Natural killer cell (primary cell): ENCODE data around the gene PALLD. TPM values are rescaled to one million over a fixed set of nuclear protein-coding genes. Genes with fewer than 3 reads are reported as not detected.
A peak's percentile ranks its signal among the peaks of the same experiment; 100 is the strongest.

Source experiments
- ATAC-seq, 3 donors: fragments of 150-1000 bp in 2 of 3; fragments of 200-7000 bp in 1 of 3; cut with Tn5 transposase; 1 replicate in 1 of 3; 2 replicates in 2 of 3; pipeline ENCODE4 v1.10.0; 2021; ENCODE audit warnings: mild to moderate bottlenecking in 2 of 3, moderate library complexity in 2 of 3
- DNase-seq, 2 donors: peaks; one replicate each; pipeline versions ENCODE4 v3.0.0 to v3.0.0-alpha.2; 2013 to 2021; ENCODE audit warnings: mixed read lengths in 1 of 2
- H3K27ac ChIP-seq: one replicate; pipeline ENCODE4 v1.5.1; 2013; ENCODE audit warnings: mild to moderate bottlenecking, low read length
- H3K27me3 ChIP-seq: one replicate; pipeline ENCODE4 v1.6.1; 2013; ENCODE audit warnings: low read length; ENCODE audit not compliant: control insufficient read depth, insufficient read depth
- H3K36me3 ChIP-seq: one replicate; pipeline ENCODE4 v1.6.1; 2013; ENCODE audit warnings: low read length; ENCODE audit not compliant: control insufficient read depth, insufficient read depth
- H3K4me1 ChIP-seq: one replicate; pipeline ENCODE4 v1.6.1; 2013; ENCODE audit warnings: low read length; ENCODE audit not compliant: control insufficient read depth, insufficient read depth
- H3K4me3 ChIP-seq: one replicate; pipeline ENCODE4 v1.5.1; 2013; ENCODE audit warnings: low read length
- H3K9me3 ChIP-seq: one replicate; pipeline ENCODE4 v1.6.1; 2013; ENCODE audit warnings: low read length; ENCODE audit not compliant: control insufficient read depth, insufficient read depth
- H3K27ac Mint-ChIP-seq, 2 donors: one replicate each; pipeline ENCODE4 v1.8.0; 2022; ENCODE audit warnings: mild to moderate bottlenecking in 2 of 2, mixed read lengths in 2 of 2, moderate library complexity in 1 of 2
- H3K27me3 Mint-ChIP-seq, 2 donors: one replicate each; pipeline ENCODE4 v1.8.0; 2022; ENCODE audit warnings: low read depth in 2 of 2, mixed read lengths in 2 of 2
- H3K36me3 Mint-ChIP-seq: one replicate; pipeline ENCODE4 v1.8.0; 2022; ENCODE audit warnings: mixed read lengths
- H3K4me1 Mint-ChIP-seq, 2 donors: one replicate each; pipeline ENCODE4 v1.8.0; 2022; ENCODE audit warnings: mixed read lengths in 2 of 2
- H3K4me3 Mint-ChIP-seq: one replicate; pipeline ENCODE4 v1.8.0; 2022; ENCODE audit warnings: mild to moderate bottlenecking, moderate library complexity, mixed read lengths
- H3K9me3 Mint-ChIP-seq, 2 donors: one replicate each; pipeline ENCODE4 v1.8.0; 2022; ENCODE audit warnings: mixed read lengths in 2 of 2
- WGBS: methylation state at CpG from one replicate; pipeline ENCODE4 v1.1.7; 2013; ENCODE audit warnings: missing lambda C conversion rate; ENCODE audit not compliant: insufficient coverage; 5-methylcytosine and 5-hydroxymethylcytosine counted together
- intact Hi-C: fragments of 100-400 bp; cut with micrococcal nuclease; formaldehyde crosslinking; loops from one replicate; pipeline ENCODE4 v1.14.2; 2022
- total RNA-seq, 4 donors: library from RNA; stranded (reverse); fragments of 120-200 nt in 1 of 4; gene quantifications; one replicate each; pipeline versions ENCODE4 v1.2.3 to v1.2.4, GENCODE V29; 2013 to 2022
- TF ChIP-seq, protein P1 (sequence below): fragments of 200-600 bp; IDR thresholded peaks from one replicate; pipeline ENCODE4 v1.8.0; 2022; ENCODE audit warnings: antibody characterized with exemption

Gene PALLD
- total RNA-seq, 3 donors from 2014 or later (not counting 1 experiment from before 2014, with no cell fraction given) = 15.1 to 25.4 (median 22.8) TPM

DNA sequence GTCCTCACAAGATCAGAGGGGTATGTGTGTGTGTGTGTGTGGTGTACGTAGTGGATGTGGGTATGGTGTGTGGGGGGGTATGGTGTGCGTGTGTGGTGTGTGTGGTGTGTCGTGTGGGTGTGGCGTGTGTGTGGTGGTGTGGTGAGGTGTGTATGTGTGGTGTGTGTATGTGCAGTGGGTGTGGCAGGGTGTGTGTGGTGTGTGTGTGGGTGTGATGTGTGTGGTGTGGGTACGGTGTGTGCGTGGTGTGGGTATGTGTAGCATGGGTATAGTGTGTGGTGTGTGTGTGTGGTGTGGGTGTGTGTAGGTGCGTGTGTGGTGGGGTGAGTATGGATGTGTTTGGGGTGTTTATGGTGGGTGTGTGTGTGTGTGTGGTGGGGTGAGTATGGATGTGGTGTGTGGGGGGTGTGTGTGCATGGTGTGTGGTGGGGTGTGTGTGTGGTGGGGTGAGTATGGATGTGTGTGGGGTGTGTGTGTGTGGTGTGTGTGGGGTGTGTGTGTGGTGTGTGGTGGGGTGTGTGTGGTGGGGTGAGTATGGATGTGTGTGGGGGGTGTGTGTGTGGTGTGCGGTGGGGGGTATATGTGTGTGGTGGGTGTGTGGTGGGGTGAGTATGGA, 182.0 kb downstream of the PALLD start:
- Histone ChIP-seq H3K9me3 (no peaks in the 10 kb centered on the region), H3K27me3 (no peaks in the 10 kb centered on the region), H3K36me3 (no peaks in the 10 kb centered on the region), H3K4me1 (no peaks in the 10 kb centered on the region), H3K4me3 (no peak overlapping the region), H3K27ac (no peak overlapping the region)
- DNase-seq (no peak), ATAC-seq (peak in 1 of 3 donors; percentile 37)
- Mint-ChIP-seq H3K36me3 (no peaks in the 10 kb centered on the region), H3K9me3 (no peaks in the 10 kb centered on the region), H3K4me3 (no peak overlapping the region), H3K4me1 (peaks cover 0 to 10% of the 10 kb centered on the region in 2 donors), H3K27me3 (peaks cover 8 to 10% of the 10 kb centered on the region in 2 donors), H3K27ac (peak overlapping the region in 1 of 2 donors; percentile 58)
- TF ChIP-seq, protein P1, sequence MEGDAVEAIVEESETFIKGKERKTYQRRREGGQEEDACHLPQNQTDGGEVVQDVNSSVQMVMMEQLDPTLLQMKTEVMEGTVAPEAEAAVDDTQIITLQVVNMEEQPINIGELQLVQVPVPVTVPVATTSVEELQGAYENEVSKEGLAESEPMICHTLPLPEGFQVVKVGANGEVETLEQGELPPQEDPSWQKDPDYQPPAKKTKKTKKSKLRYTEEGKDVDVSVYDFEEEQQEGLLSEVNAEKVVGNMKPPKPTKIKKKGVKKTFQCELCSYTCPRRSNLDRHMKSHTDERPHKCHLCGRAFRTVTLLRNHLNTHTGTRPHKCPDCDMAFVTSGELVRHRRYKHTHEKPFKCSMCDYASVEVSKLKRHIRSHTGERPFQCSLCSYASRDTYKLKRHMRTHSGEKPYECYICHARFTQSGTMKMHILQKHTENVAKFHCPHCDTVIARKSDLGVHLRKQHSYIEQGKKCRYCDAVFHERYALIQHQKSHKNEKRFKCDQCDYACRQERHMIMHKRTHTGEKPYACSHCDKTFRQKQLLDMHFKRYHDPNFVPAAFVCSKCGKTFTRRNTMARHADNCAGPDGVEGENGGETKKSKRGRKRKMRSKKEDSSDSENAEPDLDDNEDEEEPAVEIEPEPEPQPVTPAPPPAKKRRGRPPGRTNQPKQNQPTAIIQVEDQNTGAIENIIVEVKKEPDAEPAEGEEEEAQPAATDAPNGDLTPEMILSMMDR = no peak
- intact Hi-C loops = no loop called here
- 75% methylated on average over 8 of the region's 8 CpGs for WGBS

DNA sequence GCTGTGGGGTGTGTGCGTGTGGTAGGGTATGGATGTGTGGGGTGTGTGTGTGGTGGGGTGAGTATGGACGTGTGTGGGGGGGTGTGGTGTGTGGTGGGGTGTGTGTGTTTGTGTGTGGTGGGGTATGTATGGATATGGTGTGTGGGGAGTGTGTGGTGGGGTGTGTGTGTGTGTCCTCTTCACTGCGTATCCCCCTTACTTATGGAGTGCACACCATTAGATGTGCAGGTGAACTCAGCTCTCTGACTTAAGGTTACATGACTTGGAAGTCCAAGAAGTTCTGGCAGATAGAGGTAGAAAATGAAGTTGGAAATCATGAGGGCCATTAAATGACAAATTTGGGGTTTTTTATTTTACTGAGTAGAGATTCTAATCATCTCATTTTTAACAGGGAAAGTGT, 182.5 kb downstream of the PALLD start:
- no peak overlapping the region for H3K27ac Mint-ChIP-seq
- no peaks in the 10 kb centered on the region for H3K36me3 Mint-ChIP-seq

DNA sequence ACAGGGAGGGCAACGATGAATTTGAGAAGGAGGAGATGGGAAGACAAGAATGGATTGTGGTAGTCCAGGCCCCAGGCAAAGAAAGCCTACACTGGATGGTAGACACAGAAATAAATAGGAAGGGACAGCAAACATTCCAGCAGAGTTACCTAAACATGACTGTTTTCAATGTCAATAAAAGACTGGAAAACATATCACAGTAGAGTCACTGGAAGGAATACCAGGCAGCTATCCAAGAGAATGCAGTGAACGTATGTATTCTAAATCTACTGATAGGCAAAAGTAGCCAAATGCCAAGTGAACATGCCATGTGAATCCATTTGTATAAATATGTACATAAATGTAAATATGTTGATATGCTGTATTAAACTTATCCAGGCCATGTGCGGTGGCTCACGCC, 183.0 kb downstream of the PALLD start:
- TF ChIP-seq, protein P1 = no peak
- Mint-ChIP-seq H3K4me3 (no peak overlapping the region), H3K27me3 (peaks cover 9 to 10% of the 10 kb centered on the region in 2 donors), H3K9me3 (no peaks in the 10 kb centered on the region), H3K27ac (no peak overlapping the region), H3K4me1 (peaks cover 0 to 10% of the 10 kb centered on the region in 2 donors), H3K36me3 (no peaks in the 10 kb centered on the region)
- intact Hi-C loops = no loop called here
- Histone ChIP-seq H3K9me3 (no peaks in the 10 kb centered on the region), H3K27me3 (no peaks in the 10 kb centered on the region), H3K4me3 (no peak overlapping the region), H3K36me3 (no peaks in the 10 kb centered on the region), H3K27ac (no peak overlapping the region), H3K4me1 (no peaks in the 10 kb centered on the region)
- whole genome bisulfite sequencing = 98% methylated on average over 4 of the region's 4 CpGs
- DNase-seq (no peak), ATAC-seq (no peak)

More for the DNA sequence above, 182.5 kb downstream of the PALLD start:
- H3K4me3 Mint-ChIP-seq = no peak overlapping the region
- no peaks in the 10 kb centered on the region for H3K36me3 ChIP-seq
- no peaks in the 10 kb centered on the region for H3K27me3 ChIP-seq
- ATAC-seq (no peak), DNase-seq (no peak)
- no peaks in the 10 kb centered on the region for H3K4me1 ChIP-seq
- H3K9me3 ChIP-seq = no peaks in the 10 kb centered on the region
- intact Hi-C loops = no loop called here
- TF ChIP-seq, protein P1 = no peak
- no peaks in the 10 kb centered on the region for H3K9me3 Mint-ChIP-seq
- peaks cover 8 to 10% of the 10 kb centered on the region in 2 donors for H3K27me3 Mint-ChIP-seq
- 93% methylated on average over 3 of the region's 3 CpGs for WGBS
- H3K27ac ChIP-seq = no peak overlapping the region
- no peak overlapping the region for H3K4me3 ChIP-seq
- H3K4me1 Mint-ChIP-seq = peaks cover 0 to 10% of the 10 kb centered on the region in 2 donors
